D721Med (cell line): ENCODE results near the gene FANCF.
"Not testable (repeated sequence)": the region's sequence is repeated elsewhere in the genome, so short reads cannot be mapped to it uniquely, and the experiment has no call there.

Source experiments
- DNase-seq: peaks from one replicate; pipeline ENCODE4 v3.0.0; 2011; ENCODE audit warnings: low spot score; ENCODE audit not compliant: insufficient read length
- FAIRE-seq: peaks from 2 replicates; lab custom pipeline; 2011; peaks lifted over from hg19 to GRCh38; lab: Jason Lieb, UNC
- CTCF ChIP-seq: IDR thresholded peaks from 2 replicates; pipeline ENCODE4 v1.5.1; 2012; ENCODE audit warnings: mild to moderate bottlenecking, control low read depth; ENCODE audit not compliant: insufficient read depth; ENCODE audit errors: missing control alignments

Gene FANCF

GRCh38 chr11:22666688-22667439 lies 41.2 kb upstream of the FANCF start:
- DNase-seq (no peak), FAIRE-seq (no peak)
- no peak for TF ChIP-seq CTCF

GRCh38 chr11:22666325-22666687 lies 40.7 kb upstream of the FANCF start, which contains the start of gene GAS2:
TSS of gene GAS2 (plus strand) at chr11:22666611. CDS start at chr11:22674870, 8,259 bp downstream.
- DNase-seq: no peak
- no peak for TF ChIP-seq CTCF
- no peak for FAIRE-seq

- FAIRE-seq: no peak
- no peak for TF ChIP-seq CTCF
- no peak for DNase-seq
These were observed 34.2 kb upstream of the FANCF start for GRCh38 chr11:22659783-22660182.

- FAIRE-seq: no peak
- no peak for TF ChIP-seq CTCF
- no peak for DNase-seq
These were observed 31.6 kb upstream of the FANCF start for GRCh38 chr11:22657101-22657694.

- FAIRE-seq: no peak
- no peak for DNase-seq
- no peak for TF ChIP-seq CTCF
These were observed 30.5 kb upstream of the FANCF start for GRCh38 chr11:22656130-22656529.

- not testable (repeated sequence) for FAIRE-seq, DNase-seq
These were observed 26.7 kb upstream of the FANCF start for GRCh38 chr11:22652346-22652745.

GRCh38 chr11:22641559-22641958 lies 15.9 kb upstream of the FANCF start:
- FAIRE-seq (no peak), DNase-seq (no peak)
- TF ChIP-seq CTCF: no peak
